ENCODE data around the gene NDOR1.

DNA sequence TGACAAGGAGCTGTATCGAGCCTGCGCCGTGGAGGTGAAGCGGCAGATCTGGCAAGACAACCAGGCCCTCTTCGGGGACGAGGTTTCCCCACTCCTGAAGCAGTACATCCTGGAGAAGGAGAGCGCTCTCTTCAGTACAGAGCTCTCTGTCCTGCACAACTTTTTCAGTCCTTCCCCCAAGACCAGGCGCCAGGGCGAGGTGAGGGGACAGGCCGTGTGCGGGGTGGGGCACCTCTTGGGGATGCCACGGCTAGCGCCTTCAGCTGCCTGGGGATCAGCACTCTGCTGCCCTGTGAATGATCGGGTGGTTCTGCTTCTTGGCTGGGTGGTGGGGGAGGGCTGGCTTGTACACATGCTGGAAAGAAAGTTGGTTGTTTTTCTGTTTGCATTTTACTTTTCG lies 51.4 kb downstream of the NDOR1 start:
- TF ChIP-seq GATA2 (IDR thresholded peaks at IDR 0.05; ENCODE audit: low read depth, low read length) = no peak
- no peak for TF ChIP-seq GATA3 (IDR thresholded peaks at IDR 0.05; ENCODE audit: low read depth, low read length)

Measured in SH-SY5Y (cell line).